Activated CD8-positive, alpha-beta memory T cell treated with anti-CD3 and anti-CD28 coated beads for 4 hours (primary cell): ENCODE measurements around the gene SMC5.
A peak's percentile ranks its signal among the peaks of the same experiment; 100 is the strongest.
"Not testable (repeated sequence)": the region's sequence is repeated elsewhere in the genome, so short reads cannot be mapped to it uniquely, and the experiment has no call there.

Experiments used
- DNase-seq, 2 donors: peaks; one replicate each; pipeline ENCODE4 v3.0.0-alpha.2; 2020; ENCODE audit warnings: low read depth in 2 of 2

Gene SMC5

GRCh38 chr9:70258692-70259511 is at the start of gene SMC5:
SMC5 (plus strand) TSS chr9:70258978; CDS start chr9:70259079, 101 bp downstream.
- peak; percentile 68 to 70 for DNase-seq

GRCh38 chr9:70217029-70217428 is 41.7 kb upstream of the SMC5 start:
- DNase-seq, result no peak

- no peak for DNase-seq
Observed at GRCh38 chr9:70218767-70219166, 40.0 kb upstream of the SMC5 start.

GRCh38 chr9:70220216-70220615 is 38.6 kb upstream of the SMC5 start:
- DNase-seq, result no peak

- DNase-seq, result no peak
Observed at GRCh38 chr9:70222354-70222753, 36.4 kb upstream of the SMC5 start.

- no peak for DNase-seq
Observed at GRCh38 chr9:70228118-70228517, 30.7 kb upstream of the SMC5 start.

GRCh38 chr9:70228611-70229010 is 30.2 kb upstream of the SMC5 start:
- no peak for DNase-seq

- no peak for DNase-seq
Observed at GRCh38 chr9:70229026-70229425, 29.8 kb upstream of the SMC5 start.

GRCh38 chr9:70229579-70229978 is 29.2 kb upstream of the SMC5 start:
- no peak for DNase-seq

GRCh38 chr9:70232476-70232875 is 26.3 kb upstream of the SMC5 start:
- DNase-seq, result no peak

GRCh38 chr9:70234208-70234607 is 24.6 kb upstream of the SMC5 start:
- DNase-seq, result not testable (repeated sequence)

- not testable (repeated sequence) for DNase-seq
Observed at GRCh38 chr9:70245952-70246351, 12.8 kb upstream of the SMC5 start.

- DNase-seq, result no peak
Observed at GRCh38 chr9:70250221-70250620, 8.6 kb upstream of the SMC5 start.

- DNase-seq, result no peak
Observed at GRCh38 chr9:70255486-70255885, 3.3 kb upstream of the SMC5 start.

- no peak for DNase-seq
Observed at GRCh38 chr9:70256123-70256551, 2.6 kb upstream of the SMC5 start.

GRCh38 chr9:70257502-70257901 is 1.3 kb upstream of the SMC5 start:
- no peak for DNase-seq

GRCh38 chr9:70257991-70258691 is 637 bp upstream of the SMC5 start:
- peak in 1 of 2 donors; percentile 10 for DNase-seq

- no peak for DNase-seq
Observed at GRCh38 chr9:70259512-70259802, 679 bp downstream of the SMC5 start.

- DNase-seq, result no peak
Observed at GRCh38 chr9:70260007-70260443, 1.2 kb downstream of the SMC5 start.

GRCh38 chr9:70260606-70261005 is 1.8 kb downstream of the SMC5 start:
- DNase-seq, result no peak

GRCh38 chr9:70261131-70261870 is 2.5 kb downstream of the SMC5 start:
- DNase-seq, result no peak

GRCh38 chr9:70262366-70262765 is 3.6 kb downstream of the SMC5 start:
- no peak for DNase-seq

- no peak for DNase-seq
Observed at GRCh38 chr9:70262948-70263347, 4.2 kb downstream of the SMC5 start.
